ENCODE data around the gene C4orf36. TPM values are rescaled to one million over a fixed set of nuclear protein-coding genes. Genes with fewer than 3 reads are reported as not detected.

The C4orf36 gene
- total RNA-seq (2014; rRNA removed; shearing (Covaris generic)) = 0.13 and 2.6 TPM in 2 replicates
- 0.21 and 1.3 TPM in 2 replicates for polyA plus RNA-seq (2015; cell fraction: cytosol; rRNA removed)
- polyA plus RNA-seq (2015; cell fraction: nucleus; rRNA removed) = 0.32 TPM in 1 of 2 replicates, not detected in the other

- DNase-seq (ENCODE audit: low read depth) = peak; percentile 42
These were observed at the start of gene C4orf36 for GRCh38 chr4:86891762-86892635. TSS of gene C4orf36 (minus strand) at chr4:86892422. CDS start at chr4:86891520, 902 bp downstream.

- no peak for DNase-seq (ENCODE audit: low read depth)
These were observed 48.8 kb upstream of the C4orf36 start for GRCh38 chr4:86940920-86941460.

GRCh38 chr4:86939729-86940575, 47.7 kb upstream of the C4orf36 start:
- DNase-seq (ENCODE audit: low read depth) = no peak

GRCh38 chr4:86938771-86939520, 46.7 kb upstream of the C4orf36 start:
- no peak for DNase-seq (ENCODE audit: low read depth)

- peak; percentile 90 for DNase-seq (ENCODE audit: low read depth)
These were observed 43.9 kb upstream of the C4orf36 start for GRCh38 chr4:86935853-86936733.

- DNase-seq (ENCODE audit: low read depth) = no peak
These were observed 43.3 kb upstream of the C4orf36 start for GRCh38 chr4:86935566-86935852.

GRCh38 chr4:86934771-86935565, 42.7 kb upstream of the C4orf36 start, which contains the start of gene AFF1:
TSS of gene AFF1 (plus strand) at chr4:86935011. CDS start at chr4:86948534, 13,523 bp downstream.
- peak; percentile 91 for DNase-seq (ENCODE audit: low read depth)

- DNase-seq (ENCODE audit: low read depth) = no peak
These were observed 42.0 kb upstream of the C4orf36 start for GRCh38 chr4:86934147-86934770.

- DNase-seq (ENCODE audit: low read depth) = no peak
These were observed 36.4 kb upstream of the C4orf36 start for GRCh38 chr4:86928400-86929255.

GRCh38 chr4:86927843-86928395, 35.7 kb upstream of the C4orf36 start:
- DNase-seq (ENCODE audit: low read depth) = peak; percentile 97

- no peak for DNase-seq (ENCODE audit: low read depth)
These were observed 34.3 kb upstream of the C4orf36 start for GRCh38 chr4:86926435-86927086.

GRCh38 chr4:86924811-86925210, 32.6 kb upstream of the C4orf36 start:
- DNase-seq (ENCODE audit: low read depth) = peak; percentile 89

- no peak for DNase-seq (ENCODE audit: low read depth)
These were observed 29.5 kb upstream of the C4orf36 start for GRCh38 chr4:86921608-86922252.

GRCh38 chr4:86919561-86920223, 27.5 kb upstream of the C4orf36 start:
- no peak for DNase-seq (ENCODE audit: low read depth)

- no peak for DNase-seq (ENCODE audit: low read depth)
These were observed 26.4 kb upstream of the C4orf36 start for GRCh38 chr4:86918539-86919072.

Measured in HT1080 (cell line).